Activated gamma-delta T cell (primary cell): Measurements from ENCODE around the gene NANOS1.

ENCODE experiments used
- DNase-seq: peaks from one replicate; lab custom pipeline; 2025; lab: John Stamatoyannopoulos, UW
- total RNA-seq, 2 donors: gene quantifications; one replicate each; lab custom pipeline; 2026; lab: John Stamatoyannopoulos, UW

The NANOS1 gene
- 0.31 to 0.36 reads per million in 2 donors for total RNA-seq

DNA sequence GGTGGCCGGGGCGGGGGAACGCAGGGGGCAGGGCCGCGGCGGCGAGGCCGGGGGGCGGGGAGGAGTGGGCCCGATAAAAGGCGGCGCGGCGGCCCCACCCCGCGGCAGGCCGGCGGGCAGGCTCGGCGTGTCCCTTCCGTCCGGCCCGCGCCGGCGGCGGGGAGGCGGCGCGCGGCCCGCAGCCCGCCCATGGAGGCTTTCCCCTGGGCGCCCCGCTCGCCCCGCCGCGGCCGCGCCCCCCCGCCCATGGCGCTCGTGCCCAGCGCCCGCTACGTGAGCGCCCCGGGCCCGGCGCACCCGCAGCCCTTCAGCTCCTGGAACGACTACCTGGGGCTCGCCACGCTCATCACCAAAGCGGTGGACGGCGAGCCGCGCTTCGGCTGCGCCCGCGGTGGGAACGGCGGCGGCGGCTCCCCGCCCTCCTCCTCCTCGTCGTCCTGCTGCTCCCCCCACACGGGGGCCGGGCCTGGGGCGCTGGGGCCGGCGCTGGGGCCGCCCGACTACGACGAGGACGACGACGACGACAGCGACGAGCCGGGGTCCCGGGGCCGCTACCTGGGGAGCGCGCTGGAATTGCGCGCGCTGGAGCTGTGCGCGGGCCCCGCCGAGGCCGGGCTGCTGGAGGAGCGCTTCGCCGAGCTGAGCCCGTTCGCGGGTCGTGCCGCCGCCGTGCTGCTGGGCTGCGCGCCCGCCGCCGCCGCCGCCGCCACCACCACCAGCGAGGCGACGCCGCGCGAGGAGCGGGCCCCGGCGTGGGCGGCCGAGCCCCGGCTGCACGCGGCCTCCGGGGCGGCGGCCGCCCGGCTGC lies at the start of gene NANOS1:
TSS of gene NANOS1 (plus strand) at position 102 of the 808 bp plus-strand sequence. CDS start at position 190, 88 bp downstream.
- no peak for DNase-seq

GRCh38 chr10:118980135-118980865 lies 49.2 kb upstream of the NANOS1 start:
- no peak for DNase-seq

GRCh38 chr10:118980870-118981269 lies 48.6 kb upstream of the NANOS1 start:
- no peak for DNase-seq

- DNase-seq, result no peak
These were observed 47.6 kb upstream of the NANOS1 start for GRCh38 chr10:118981946-118982345.

- DNase-seq, result no peak
These were observed 47.1 kb upstream of the NANOS1 start for GRCh38 chr10:118982366-118982765.

DNA sequence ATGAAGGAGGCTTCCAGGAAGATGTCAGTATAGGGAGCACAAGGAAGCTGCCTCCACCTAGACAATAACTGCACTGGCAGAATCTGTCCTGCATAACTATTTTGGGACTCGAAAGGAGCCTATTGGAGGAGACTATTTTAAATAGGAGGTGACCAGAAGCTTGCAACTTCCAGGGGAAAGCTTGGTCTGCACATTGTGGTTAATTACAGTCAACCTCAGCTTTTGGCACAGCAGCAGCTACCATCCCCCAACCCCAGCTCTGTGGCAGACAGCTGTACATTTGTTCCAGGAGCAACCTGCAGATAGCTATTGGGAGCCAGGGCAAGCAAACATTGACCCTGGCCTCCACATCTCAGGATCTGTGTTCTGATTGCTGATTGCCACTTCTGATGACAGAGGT lies 46.3 kb upstream of the NANOS1 start:
- DNase-seq, result no peak

- no peak for DNase-seq
These were observed 43.9 kb upstream of the NANOS1 start for GRCh38 chr10:118985576-118985975.

GRCh38 chr10:118986815-118987790 lies 42.4 kb upstream of the NANOS1 start:
- no peak for DNase-seq

GRCh38 chr10:118990326-118990725 lies 39.2 kb upstream of the NANOS1 start:
- no peak for DNase-seq

GRCh38 chr10:118992496-118992895 lies 37.0 kb upstream of the NANOS1 start:
- DNase-seq, result no peak

DNA sequence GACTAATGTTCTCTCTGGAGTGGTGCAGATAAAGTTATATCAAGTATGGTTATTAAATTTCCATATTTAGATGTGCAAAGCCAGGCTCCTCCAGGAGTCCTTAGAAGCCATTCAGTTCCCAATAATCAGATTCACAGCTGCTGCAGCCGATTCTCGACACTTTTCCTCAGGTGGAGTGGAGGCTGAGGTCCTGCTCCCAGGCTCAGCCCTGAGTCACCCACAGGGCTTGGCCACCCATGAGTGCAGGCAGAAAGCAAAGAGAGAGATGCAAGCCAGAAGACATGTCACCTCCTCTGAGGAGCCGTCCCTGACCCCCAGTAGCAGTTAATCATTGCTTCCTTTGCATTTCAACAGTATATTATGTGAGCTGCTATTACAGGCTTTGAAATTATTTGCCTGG lies 36.3 kb upstream of the NANOS1 start:
- DNase-seq, result no peak

- no peak for DNase-seq
These were observed 35.2 kb upstream of the NANOS1 start for GRCh38 chr10:118994321-118994720.

DNA sequence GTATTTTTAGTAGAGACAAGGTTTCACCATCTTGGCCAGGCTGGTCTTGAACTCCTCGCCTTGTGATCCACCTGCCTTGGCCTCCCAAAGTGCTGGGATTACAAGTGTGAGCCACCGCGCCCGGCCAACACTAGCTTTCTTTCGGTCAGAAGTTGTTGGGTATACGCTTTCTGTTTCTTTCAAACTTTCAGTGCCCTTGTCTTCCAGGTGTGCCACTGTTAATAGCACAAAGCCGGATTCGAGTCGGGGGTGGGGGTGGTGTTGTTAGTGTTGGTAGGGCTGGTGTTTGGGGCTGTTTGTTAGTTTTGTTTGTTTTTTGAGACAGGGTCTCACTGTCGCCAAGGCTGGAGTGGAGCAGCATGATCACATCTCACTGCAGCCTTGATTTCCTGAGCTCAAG lies 33.8 kb upstream of the NANOS1 start:
- no peak for DNase-seq

DNA sequence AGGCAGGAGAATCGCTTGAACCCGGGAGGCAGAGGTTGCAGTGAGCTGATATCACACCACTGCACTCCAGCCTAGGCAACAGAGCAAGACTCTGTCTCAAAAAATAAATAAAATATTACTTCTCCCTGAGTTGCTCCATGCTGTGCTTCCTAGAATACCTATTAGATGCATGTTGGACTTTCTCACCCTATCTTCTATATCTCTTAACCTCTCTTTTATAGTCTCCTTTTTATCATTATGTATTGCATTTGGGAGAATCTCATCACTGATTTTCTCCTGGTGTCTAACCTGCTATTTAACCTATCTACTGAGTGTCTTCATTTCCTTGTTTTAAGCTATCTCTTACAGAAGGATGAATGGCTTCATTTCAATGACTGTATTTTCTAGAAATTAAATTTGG lies 32.1 kb upstream of the NANOS1 start:
- no peak for DNase-seq

- no peak for DNase-seq
These were observed 31.3 kb upstream of the NANOS1 start for GRCh38 chr10:118998183-118998582.

GRCh38 chr10:119001717-119002500 lies 27.6 kb upstream of the NANOS1 start:
- DNase-seq, result no peak

DNA sequence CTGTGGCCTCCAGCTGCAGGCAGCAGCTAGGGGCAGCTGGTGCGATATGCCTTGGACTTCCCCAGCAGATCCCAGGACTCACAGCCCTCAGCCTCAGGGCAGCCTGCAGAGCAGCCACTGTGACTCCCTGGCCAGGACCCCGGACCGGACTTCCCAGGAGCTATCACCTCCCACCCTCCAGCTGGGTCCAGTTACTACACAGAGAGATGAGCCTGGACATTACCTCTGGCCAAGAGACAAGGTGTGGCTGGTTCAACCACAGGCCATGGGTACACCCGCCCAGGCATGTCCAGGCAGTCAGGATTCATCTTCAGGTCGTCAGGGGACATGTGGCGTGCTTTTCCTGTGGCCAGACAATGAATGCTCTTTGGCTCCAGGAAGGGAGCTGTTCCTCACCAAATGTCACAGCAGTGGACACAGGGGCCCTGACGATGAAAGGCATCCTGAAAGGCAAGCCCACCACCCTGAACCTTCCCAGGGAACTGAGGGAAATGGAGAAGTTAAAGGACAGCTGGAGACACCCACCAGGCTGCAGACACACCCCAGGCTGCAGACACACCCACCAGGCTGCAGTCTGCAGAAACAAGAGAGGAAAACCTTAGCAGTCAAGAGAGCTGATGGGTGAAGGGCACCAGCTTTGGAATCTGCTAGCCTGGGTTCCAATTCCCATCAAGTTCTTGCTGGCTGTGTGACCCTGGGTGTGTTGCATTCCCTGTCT lies 25.8 kb upstream of the NANOS1 start:
- no peak for DNase-seq

DNA sequence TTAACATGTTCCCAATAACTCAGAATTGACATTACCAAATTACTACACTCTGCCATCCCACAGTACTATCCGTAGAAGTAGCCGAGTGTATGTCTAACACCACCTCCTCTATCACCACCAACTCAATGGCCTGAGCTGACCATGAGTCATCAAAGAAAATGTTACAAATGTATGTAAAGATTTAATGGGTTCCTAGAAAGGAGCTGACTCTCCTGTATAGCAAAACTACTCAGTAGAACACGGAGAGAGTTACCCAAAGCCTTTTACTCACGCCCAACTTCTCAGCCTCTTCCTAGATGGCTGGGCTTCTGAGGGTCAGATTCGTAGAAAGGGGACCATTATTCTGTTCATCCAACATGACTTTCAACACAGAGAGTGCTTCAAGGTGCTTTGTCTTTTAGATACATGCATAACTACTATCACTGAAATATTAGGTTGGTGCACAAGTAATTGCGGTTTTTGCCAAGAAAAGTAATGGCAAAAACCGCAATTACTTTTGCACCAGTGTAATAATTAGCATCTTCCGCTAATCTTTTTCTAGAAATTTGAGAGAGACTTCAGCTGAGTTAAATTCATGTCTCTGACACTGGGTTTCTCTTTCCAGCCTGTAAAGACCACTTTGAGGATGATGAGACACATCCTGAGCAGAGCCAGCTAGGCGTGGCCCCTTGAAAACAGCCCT lies 24.0 kb upstream of the NANOS1 start:
- no peak for DNase-seq

- no peak for DNase-seq
These were observed 22.9 kb upstream of the NANOS1 start for GRCh38 chr10:119006451-119007210.
